GM12801 (cell line): ENCODE data around the gene CXXC5.

Experiments
- CTCF ChIP-seq: IDR thresholded peaks from one replicate; pipeline ENCODE4 v1.5.1; 2011; ENCODE audit warnings: control low read depth; ENCODE audit not compliant: insufficient read length; ENCODE audit errors: extremely low read depth

Gene CXXC5

GRCh38 chr5:139657363-139658321 is 9.5 kb downstream of the CXXC5 start:
- TF ChIP-seq CTCF: no peak

- no peak for TF ChIP-seq CTCF
These were observed 10.4 kb downstream of the CXXC5 start for GRCh38 chr5:139658501-139658927.

- TF ChIP-seq CTCF: no peak
These were observed 10.9 kb downstream of the CXXC5 start for GRCh38 chr5:139658928-139659667.

- no peak for TF ChIP-seq CTCF
These were observed 11.5 kb downstream of the CXXC5 start for GRCh38 chr5:139659695-139660101.

GRCh38 chr5:139660105-139660922 is 12.2 kb downstream of the CXXC5 start:
- no peak for TF ChIP-seq CTCF

GRCh38 chr5:139660923-139661814 is 13.0 kb downstream of the CXXC5 start:
- no peak for TF ChIP-seq CTCF
